HFFc6 (cell line): Measurements from ENCODE around the gene NRG2. TPM values are rescaled to one million over a fixed set of nuclear protein-coding genes. Genes with fewer than 3 reads are reported as not detected.

Experiments
- DNase-seq: peaks from one replicate; pipeline ENCODE4 v3.0.0-alpha.2; 2018
- H3K27ac Mint-ChIP-seq: 2 replicates; pipeline ENCODE4 v1.8.0; 2020; ENCODE audit warnings: mild to moderate bottlenecking, mixed read lengths
- H3K27me3 Mint-ChIP-seq: 2 replicates; pipeline ENCODE4 v1.8.0; 2021; ENCODE audit warnings: mild to moderate bottlenecking, moderate library complexity, mixed read lengths; ENCODE audit not compliant: insufficient read depth
- H3K36me3 Mint-ChIP-seq: 2 replicates; pipeline ENCODE4 v1.8.0; 2021; ENCODE audit warnings: low read depth, mixed read lengths
- H3K4me1 Mint-ChIP-seq: 2 replicates; pipeline ENCODE4 v1.8.0; 2020; ENCODE audit warnings: low read depth, mixed read lengths
- H3K4me3 Mint-ChIP-seq: 2 replicates; pipeline ENCODE4 v1.8.0; 2020; ENCODE audit warnings: mild to moderate bottlenecking, moderate library complexity, mixed read lengths
- H3K9me3 Mint-ChIP-seq: 2 replicates; pipeline ENCODE4 v1.8.0; 2020; ENCODE audit warnings: mild to moderate bottlenecking, mixed read lengths
- total RNA-seq, 6 experiments: library from RNA; stranded (reverse); fragmentation: NEBNext Ultra II Directional; extraction: Animal tissue kit (Norgen Biotek cat#: 25700); gene quantifications; 2 replicates in 1 of 6; 3 replicates in 5 of 6; pipeline ENCODE4 v1.2.3, GENCODE V29; 2021
- TF ChIP-seq, protein P1 (sequence below): fragments of 200-600 bp; sonication (generic); IDR thresholded peaks from 2 replicates; pipeline ENCODE4 v1.5.0; 2021; ENCODE audit warnings: antibody characterized with exemption, mild to moderate bottlenecking

The NRG2 gene
- total RNA-seq, 6 experiments from 2014 or later, result 0.11 to 0.35 (median 0.19) TPM; not detected in 1

- no peak for DNase-seq
- Mint-ChIP-seq H3K4me1 (no peaks in the 10 kb centered on the region), H3K36me3 (no peaks in the 10 kb centered on the region), H3K9me3 (no peaks in the 10 kb centered on the region), H3K27me3 (peaks cover 27% of the 10 kb centered on the region), H3K4me3 (no peak overlapping the region), H3K27ac (no peak overlapping the region)
- TF ChIP-seq, protein P1, sequence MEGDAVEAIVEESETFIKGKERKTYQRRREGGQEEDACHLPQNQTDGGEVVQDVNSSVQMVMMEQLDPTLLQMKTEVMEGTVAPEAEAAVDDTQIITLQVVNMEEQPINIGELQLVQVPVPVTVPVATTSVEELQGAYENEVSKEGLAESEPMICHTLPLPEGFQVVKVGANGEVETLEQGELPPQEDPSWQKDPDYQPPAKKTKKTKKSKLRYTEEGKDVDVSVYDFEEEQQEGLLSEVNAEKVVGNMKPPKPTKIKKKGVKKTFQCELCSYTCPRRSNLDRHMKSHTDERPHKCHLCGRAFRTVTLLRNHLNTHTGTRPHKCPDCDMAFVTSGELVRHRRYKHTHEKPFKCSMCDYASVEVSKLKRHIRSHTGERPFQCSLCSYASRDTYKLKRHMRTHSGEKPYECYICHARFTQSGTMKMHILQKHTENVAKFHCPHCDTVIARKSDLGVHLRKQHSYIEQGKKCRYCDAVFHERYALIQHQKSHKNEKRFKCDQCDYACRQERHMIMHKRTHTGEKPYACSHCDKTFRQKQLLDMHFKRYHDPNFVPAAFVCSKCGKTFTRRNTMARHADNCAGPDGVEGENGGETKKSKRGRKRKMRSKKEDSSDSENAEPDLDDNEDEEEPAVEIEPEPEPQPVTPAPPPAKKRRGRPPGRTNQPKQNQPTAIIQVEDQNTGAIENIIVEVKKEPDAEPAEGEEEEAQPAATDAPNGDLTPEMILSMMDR, result no peak
Measured at GRCh38 chr5:139904566-139904815, 138.6 kb downstream of the NRG2 start.

DNA sequence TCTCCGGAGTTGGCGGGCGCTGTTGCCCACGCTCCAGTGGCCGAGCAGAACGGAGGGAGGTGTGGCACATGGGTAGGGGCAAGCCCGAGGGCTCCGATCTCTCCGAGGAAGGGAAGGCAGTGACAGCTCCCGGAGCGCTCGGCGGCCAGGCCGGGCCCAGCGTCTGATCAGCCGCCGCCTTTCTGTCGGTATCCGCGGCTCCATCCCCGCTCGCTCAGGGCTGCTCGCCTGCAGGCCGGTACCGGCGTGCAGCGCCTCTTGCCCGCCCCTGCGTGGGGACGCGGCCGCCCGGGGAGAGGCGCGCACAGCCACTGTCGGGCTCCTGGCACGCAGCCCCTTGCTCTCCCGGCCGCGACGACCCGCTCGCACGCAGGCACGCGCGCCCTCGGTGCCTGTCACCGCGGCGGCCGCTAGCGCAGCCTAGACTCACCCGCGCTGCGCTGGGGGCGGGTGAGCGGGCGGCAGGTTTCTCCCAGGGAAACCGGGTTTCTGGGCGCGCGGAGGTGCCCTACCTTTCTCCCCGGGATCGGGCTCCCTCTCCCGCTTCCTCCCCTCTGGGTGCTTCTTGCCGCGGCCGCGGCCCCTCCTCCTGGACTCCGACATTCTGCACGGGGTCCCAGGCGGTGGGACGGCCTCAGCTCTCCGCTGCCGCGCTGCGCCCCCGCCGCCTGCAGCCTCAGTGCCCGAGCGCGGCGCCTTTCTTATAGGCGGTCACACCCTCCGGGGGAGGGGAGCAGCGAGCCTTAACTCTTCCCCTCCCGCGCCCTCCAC lies 139.1 kb downstream of the NRG2 start:
- no peak for DNase-seq
- Mint-ChIP-seq H3K27me3 (peaks cover 27% of the 10 kb centered on the region), H3K36me3 (no peaks in the 10 kb centered on the region), H3K4me1 (no peaks in the 10 kb centered on the region), H3K4me3 (no peak overlapping the region), H3K27ac (no peak overlapping the region), H3K9me3 (no peaks in the 10 kb centered on the region)
- TF ChIP-seq, protein P1, result no peak

DNA sequence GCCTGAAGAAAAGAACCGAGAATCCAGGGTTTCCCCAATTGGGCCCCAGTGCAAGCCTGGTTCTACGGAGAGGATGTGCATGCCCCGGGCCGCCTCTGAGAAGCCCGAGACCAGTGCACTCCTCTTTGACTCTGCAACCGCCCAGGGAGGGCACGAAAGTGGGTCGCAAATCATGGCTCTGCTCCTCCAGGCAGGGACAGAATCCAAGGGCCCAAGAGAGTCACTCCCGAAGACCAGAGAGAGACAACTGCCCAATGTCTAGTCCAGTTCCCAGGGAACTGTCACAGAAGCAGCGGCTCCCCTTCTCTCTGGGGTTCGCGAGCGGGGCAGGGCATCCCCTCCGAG lies 139.7 kb downstream of the NRG2 start:
- Mint-ChIP-seq H3K27me3 (peaks cover 30% of the 10 kb centered on the region), H3K36me3 (no peaks in the 10 kb centered on the region), H3K4me3 (no peak overlapping the region), H3K9me3 (no peaks in the 10 kb centered on the region), H3K27ac (no peak overlapping the region), H3K4me1 (no peaks in the 10 kb centered on the region)
- TF ChIP-seq, protein P1, result no peak
- DNase-seq, result no peak

DNA sequence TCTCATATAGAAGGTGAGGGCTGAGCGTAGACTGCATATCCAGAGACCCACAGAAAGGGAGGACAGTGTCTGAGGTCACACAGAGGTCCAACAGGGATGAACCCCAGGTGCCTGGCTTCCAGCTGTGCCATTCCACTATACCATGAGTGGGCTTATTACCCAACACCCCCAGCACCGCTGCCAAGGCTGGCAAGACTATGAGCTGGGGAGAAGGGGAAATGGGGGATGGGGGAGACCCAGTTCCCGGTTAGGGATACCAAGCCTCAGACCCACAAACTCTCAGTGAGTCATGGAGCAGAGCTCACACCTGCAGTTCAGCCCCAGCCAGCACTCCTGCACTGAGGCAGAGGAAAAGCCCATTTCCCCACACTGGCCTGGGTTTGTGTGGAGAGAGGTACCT lies 141.1 kb downstream of the NRG2 start:
- TF ChIP-seq, protein P1, result no peak
- Mint-ChIP-seq H3K9me3 (no peaks in the 10 kb centered on the region), H3K27me3 (peaks cover 41% of the 10 kb centered on the region)

GRCh38 chr5:139901251-139901575 lies 141.9 kb downstream of the NRG2 start:
- TF ChIP-seq, protein P1, result no peak
- H3K4me1 Mint-ChIP-seq, result no peaks in the 10 kb centered on the region
- no peak for DNase-seq
- H3K27ac Mint-ChIP-seq, result no peak overlapping the region
- peaks cover 44% of the 10 kb centered on the region for H3K27me3 Mint-ChIP-seq
- no peaks in the 10 kb centered on the region for H3K36me3 Mint-ChIP-seq
- no peaks in the 10 kb centered on the region for H3K9me3 Mint-ChIP-seq
- no peak overlapping the region for H3K4me3 Mint-ChIP-seq

More for the DNA sequence above, 141.1 kb downstream of the NRG2 start:
- Mint-ChIP-seq H3K4me1 (no peaks in the 10 kb centered on the region), H3K36me3 (no peaks in the 10 kb centered on the region), H3K4me3 (no peak overlapping the region), H3K27ac (no peak overlapping the region)
- no peak for DNase-seq
